ENCODE results near the gene ZNF683. TPM values are rescaled to one million over a fixed set of nuclear protein-coding genes. Genes with fewer than 3 reads are reported as not detected.

ZNF683 gene
- total RNA-seq, 3 donors from 2014 or later: 0.19 to 1.0 TPM; not detected in 1

DNA sequence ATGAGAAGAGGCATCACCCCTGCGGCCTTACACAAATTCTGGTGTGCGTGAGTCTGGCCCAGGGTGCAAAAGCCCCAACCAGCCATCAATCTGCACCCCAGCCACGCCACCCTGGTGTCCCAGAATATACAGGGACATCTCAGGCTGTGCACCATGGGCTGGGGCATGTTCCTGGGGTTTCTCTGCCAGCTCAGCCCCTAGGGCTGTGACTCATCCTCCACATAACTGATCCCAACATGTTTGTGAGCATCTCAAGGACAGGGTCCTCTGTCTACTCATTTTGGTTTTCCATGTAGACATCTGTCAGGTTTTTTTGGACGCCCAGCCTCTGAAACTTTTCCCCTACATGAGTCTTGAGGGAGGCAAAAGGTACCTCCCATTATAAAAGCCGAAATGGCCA lies 511 bp downstream of the ZNF683 start:
- Histone ChIP-seq H3K36me3 (ENCODE audit: low read depth) (no peaks in the 10 kb centered on the region), H3K9me3 (no peaks in the 10 kb centered on the region), H3K4me3 (no peak overlapping the region), H3K4me1 (ENCODE audit: low read depth) (no peaks in the 10 kb centered on the region)
- DNase-seq (no peak), ATAC-seq (no peak)
- intact Hi-C loops (cut with DNase I, micrococcal nuclease): no loop called here
- TF ChIP-seq, protein P1, sequence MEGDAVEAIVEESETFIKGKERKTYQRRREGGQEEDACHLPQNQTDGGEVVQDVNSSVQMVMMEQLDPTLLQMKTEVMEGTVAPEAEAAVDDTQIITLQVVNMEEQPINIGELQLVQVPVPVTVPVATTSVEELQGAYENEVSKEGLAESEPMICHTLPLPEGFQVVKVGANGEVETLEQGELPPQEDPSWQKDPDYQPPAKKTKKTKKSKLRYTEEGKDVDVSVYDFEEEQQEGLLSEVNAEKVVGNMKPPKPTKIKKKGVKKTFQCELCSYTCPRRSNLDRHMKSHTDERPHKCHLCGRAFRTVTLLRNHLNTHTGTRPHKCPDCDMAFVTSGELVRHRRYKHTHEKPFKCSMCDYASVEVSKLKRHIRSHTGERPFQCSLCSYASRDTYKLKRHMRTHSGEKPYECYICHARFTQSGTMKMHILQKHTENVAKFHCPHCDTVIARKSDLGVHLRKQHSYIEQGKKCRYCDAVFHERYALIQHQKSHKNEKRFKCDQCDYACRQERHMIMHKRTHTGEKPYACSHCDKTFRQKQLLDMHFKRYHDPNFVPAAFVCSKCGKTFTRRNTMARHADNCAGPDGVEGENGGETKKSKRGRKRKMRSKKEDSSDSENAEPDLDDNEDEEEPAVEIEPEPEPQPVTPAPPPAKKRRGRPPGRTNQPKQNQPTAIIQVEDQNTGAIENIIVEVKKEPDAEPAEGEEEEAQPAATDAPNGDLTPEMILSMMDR (IDR thresholded peaks at IDR 0.05): no peak

DNA sequence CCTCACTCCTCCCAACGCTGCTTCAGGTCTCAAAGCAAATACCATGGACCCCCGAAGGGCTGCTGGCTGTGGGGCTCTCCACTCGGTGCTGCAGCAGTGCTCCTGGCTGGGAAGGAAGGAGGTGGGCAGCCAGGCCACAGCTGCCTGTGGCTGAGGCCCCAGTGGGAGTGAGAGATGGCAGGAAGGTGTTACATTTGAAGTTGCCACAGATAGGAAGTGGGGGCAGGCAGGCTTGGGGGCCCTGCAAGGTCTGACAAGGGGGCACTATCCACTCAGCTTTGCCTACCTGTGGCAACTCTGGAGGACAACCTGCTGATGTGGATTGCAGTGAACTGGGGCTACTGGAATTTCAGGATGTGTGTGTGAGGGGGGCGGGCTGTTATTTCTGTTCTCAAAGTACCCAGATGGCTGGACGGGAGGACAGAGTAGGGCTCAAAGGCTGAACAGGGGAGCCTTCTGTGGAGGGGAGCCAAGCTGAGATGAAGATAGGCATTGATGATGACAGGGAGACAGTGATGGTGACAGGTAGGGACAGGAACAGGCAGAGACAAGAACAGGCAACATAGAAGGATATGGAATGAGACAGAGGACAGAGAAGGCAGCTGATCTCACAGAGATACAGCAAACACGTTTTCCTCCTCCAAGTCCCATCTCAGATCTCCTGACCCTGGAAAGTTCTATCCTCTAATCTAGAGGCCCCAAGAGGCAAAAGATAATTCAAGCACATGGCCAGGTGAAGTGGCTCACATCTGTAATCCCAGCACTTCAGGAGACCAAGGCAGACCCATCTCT lies 1.8 kb downstream of the ZNF683 start:
- no peaks in the 10 kb centered on the region for H3K36me3 ChIP-seq (ENCODE audit: low read depth)
- H3K4me1 ChIP-seq (ENCODE audit: low read depth): no peaks in the 10 kb centered on the region
- DNase-seq (no peak), ATAC-seq (no peak)
- no peak overlapping the region for H3K4me3 ChIP-seq
- TF ChIP-seq, protein P1 (IDR thresholded peaks at IDR 0.05): no peak
- no peaks in the 10 kb centered on the region for H3K9me3 ChIP-seq
- intact Hi-C loops (cut with DNase I, micrococcal nuclease): no loop called here

DNA sequence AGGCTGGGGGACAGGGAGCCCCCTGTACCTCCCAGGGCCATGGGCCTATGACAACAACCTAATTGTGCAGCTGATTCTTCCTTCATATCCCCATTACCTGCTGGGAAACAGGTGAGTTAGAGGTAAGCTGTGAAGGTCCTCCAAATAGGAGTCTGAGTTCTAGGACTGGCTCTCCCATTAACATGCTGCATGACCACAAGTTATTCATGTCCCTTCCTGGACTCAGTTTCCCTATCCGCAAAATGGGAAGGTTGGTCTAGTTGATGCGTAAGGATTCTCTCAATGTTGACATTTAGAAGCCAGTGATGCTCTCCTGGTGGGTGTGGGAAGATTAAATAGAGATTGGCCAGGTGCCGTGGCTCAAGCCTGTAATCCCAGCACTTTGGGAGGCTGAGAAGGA lies 4.1 kb downstream of the ZNF683 start:
- TF ChIP-seq, protein P1 (IDR thresholded peaks at IDR 0.05): no peak
- DNase-seq: no peak
- no peaks in the 10 kb centered on the region for H3K4me1 ChIP-seq (ENCODE audit: low read depth)
- intact Hi-C loops (cut with DNase I, micrococcal nuclease): no loop called here
- no peak for ATAC-seq
- H3K9me3 ChIP-seq: no peaks in the 10 kb centered on the region
- H3K36me3 ChIP-seq (ENCODE audit: low read depth): no peaks in the 10 kb centered on the region
- no peak overlapping the region for H3K4me3 ChIP-seq

DNA sequence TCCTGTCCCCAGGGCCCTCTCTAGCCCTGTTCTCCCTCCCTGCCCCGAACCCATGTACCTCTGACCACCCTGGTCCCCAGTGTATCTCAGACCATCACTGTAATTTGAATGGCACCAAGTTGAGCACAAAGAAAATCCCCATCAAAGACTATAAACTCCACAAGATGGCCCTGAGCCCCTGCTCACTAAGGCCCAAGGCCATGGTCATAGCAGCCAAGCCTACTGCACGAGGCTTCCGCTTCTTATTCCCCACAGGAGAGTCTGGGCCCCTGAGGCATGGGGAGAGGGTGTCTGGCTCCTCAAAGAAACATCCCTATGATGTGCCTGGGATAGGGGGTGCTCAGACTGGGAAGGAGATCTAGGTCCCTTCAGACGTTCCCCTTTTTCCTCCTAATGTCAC lies 4.5 kb downstream of the ZNF683 start:
- ATAC-seq (no peak), DNase-seq (no peak)
- no peaks in the 10 kb centered on the region for H3K9me3 ChIP-seq
- H3K4me1 ChIP-seq (ENCODE audit: low read depth): no peaks in the 10 kb centered on the region
- intact Hi-C loops (cut with DNase I, micrococcal nuclease): no loop called here
- H3K4me3 ChIP-seq: no peak overlapping the region
- TF ChIP-seq, protein P1 (IDR thresholded peaks at IDR 0.05): no peak
- no peaks in the 10 kb centered on the region for H3K36me3 ChIP-seq (ENCODE audit: low read depth)

DNA sequence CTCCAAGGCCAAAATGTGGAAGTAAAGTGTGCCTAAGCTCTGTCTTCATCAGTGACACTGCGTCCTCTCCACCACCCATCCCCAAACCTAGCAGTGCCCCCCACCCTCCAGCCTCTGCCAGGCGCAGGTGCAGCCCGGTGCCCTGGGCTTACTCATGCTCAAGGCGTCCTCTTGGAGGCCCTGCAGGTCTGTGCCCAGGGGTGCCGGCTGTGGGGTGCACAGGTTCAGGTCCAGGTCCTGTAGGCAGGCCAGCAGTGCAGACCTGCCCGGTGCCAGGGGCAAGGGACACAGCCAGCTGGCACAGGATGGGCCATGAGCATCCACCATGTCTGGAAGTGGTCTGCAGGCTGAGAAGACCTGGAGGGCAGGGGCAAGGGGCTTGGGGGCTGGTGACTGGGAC lies 5.1 kb downstream of the ZNF683 start:
- Histone ChIP-seq H3K4me1 (ENCODE audit: low read depth) (no peaks in the 10 kb centered on the region), H3K4me3 (no peak overlapping the region), H3K9me3 (no peaks in the 10 kb centered on the region), H3K36me3 (ENCODE audit: low read depth) (no peaks in the 10 kb centered on the region)
- intact Hi-C loops (cut with DNase I, micrococcal nuclease): no loop called here
- TF ChIP-seq, protein P1 (IDR thresholded peaks at IDR 0.05): no peak
- DNase-seq: no peak
- no peak for ATAC-seq
